Measurements from ENCODE around the gene BTLA. TPM values are rescaled to one million over a fixed set of nuclear protein-coding genes. Genes with fewer than 3 reads are reported as not detected.
A peak's percentile ranks its signal among the peaks of the same experiment; 100 is the strongest.

BTLA gene
- total RNA-seq, 1 experiment from 2014 or later: not detected

- Histone ChIP-seq H3K9me3 (ENCODE audit: low read length) (no peaks in the 10 kb centered on the region), H3K9ac (ENCODE audit: low read length) (no peak overlapping the region), H3K4me1 (ENCODE audit: low read length) (no peaks in the 10 kb centered on the region), H3K9me2 (replicated peaks; ENCODE audit: insufficient read depth, low read length) (no peaks in the 10 kb centered on the region), H3K79me2 (ENCODE audit: low read length) (no peaks in the 10 kb centered on the region), H3K36me3 (ENCODE audit: insufficient read depth, low read length) (no peaks in the 10 kb centered on the region), H4K20me1 (ENCODE audit: insufficient read depth, low read depth, low read length) (no peaks in the 10 kb centered on the region), H3K4me2 (ENCODE audit: low read depth, low read length, poor library complexity, severe bottlenecking) (no peak overlapping the region), H3K4me3 (ENCODE audit: low read length) (no peak overlapping the region), H2AFZ (ENCODE audit: low read length) (no peak overlapping the region), H3K27ac (ENCODE audit: low read length) (no peak overlapping the region), H3K27me3 (ENCODE audit: low read length) (no peaks in the 10 kb centered on the region)
- DNase-seq: no peak
Measured at GRCh38 chr3:112456147-112456546, 43.1 kb downstream of the BTLA start.

GRCh38 chr3:112448939-112449338, 50.3 kb downstream of the BTLA start:
- Histone ChIP-seq H3K4me1 (ENCODE audit: low read length) (no peaks in the 10 kb centered on the region), H4K20me1 (ENCODE audit: insufficient read depth, low read depth, low read length) (no peaks in the 10 kb centered on the region), H3K4me2 (ENCODE audit: low read depth, low read length, poor library complexity, severe bottlenecking) (no peak overlapping the region), H3K4me3 (ENCODE audit: low read length) (no peak overlapping the region), H3K27ac (ENCODE audit: low read length) (no peak overlapping the region), H3K79me2 (ENCODE audit: low read length) (no peaks in the 10 kb centered on the region), H3K9ac (ENCODE audit: low read length) (no peak overlapping the region), H3K9me2 (replicated peaks; ENCODE audit: insufficient read depth, low read length) (no peaks in the 10 kb centered on the region), H3K9me3 (ENCODE audit: low read length) (no peaks in the 10 kb centered on the region), H3K36me3 (ENCODE audit: insufficient read depth, low read length) (no peaks in the 10 kb centered on the region), H2AFZ (ENCODE audit: low read length) (no peak overlapping the region), H3K27me3 (ENCODE audit: low read length) (no peaks in the 10 kb centered on the region)
- DNase-seq: no peak

DNA sequence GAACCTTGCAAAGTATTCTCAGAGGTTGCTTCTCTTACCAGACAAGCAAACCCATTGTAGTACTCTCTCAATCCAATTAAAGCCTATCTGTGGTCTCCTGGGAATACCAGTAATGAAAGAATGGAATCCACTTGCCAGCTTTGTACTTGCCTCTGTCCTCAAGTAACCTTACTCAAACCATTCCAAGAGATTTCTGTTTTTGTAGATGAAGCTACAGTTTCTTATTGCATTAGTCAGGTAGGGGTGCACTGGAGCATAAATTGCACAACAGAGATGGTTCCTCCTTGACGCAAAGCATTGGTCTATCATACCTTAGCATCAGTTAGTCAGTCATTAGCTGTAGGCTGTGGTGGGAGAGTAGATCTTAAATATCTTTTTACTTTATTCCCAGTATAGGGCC, 52.9 kb downstream of the BTLA start:
- no peaks in the 10 kb centered on the region for H3K36me3 ChIP-seq (ENCODE audit: insufficient read depth, low read length)
- H3K4me3 ChIP-seq (ENCODE audit: low read length): no peak overlapping the region
- H3K9ac ChIP-seq (ENCODE audit: low read length): no peak overlapping the region
- no peaks in the 10 kb centered on the region for H3K4me1 ChIP-seq (ENCODE audit: low read length)
- H3K27ac ChIP-seq (ENCODE audit: low read length): no peak overlapping the region
- no peak overlapping the region for H3K4me2 ChIP-seq (ENCODE audit: low read depth, low read length, poor library complexity, severe bottlenecking)
- no peaks in the 10 kb centered on the region for H3K79me2 ChIP-seq (ENCODE audit: low read length)
- no peaks in the 10 kb centered on the region for H3K9me2 ChIP-seq (replicated peaks; ENCODE audit: insufficient read depth, low read length)
- H3K27me3 ChIP-seq (ENCODE audit: low read length): no peaks in the 10 kb centered on the region
- H3K9me3 ChIP-seq (ENCODE audit: low read length): no peaks in the 10 kb centered on the region
- H4K20me1 ChIP-seq (ENCODE audit: insufficient read depth, low read depth, low read length): no peaks in the 10 kb centered on the region
- H2AFZ ChIP-seq (ENCODE audit: low read length): no peak overlapping the region
- no peak for DNase-seq

- no peak for DNase-seq
- H4K20me1 ChIP-seq (ENCODE audit: insufficient read depth, low read depth, low read length): no peaks in the 10 kb centered on the region
- H3K27ac ChIP-seq (ENCODE audit: low read length): no peak overlapping the region
- H3K4me2 ChIP-seq (ENCODE audit: low read depth, low read length, poor library complexity, severe bottlenecking): no peak overlapping the region
- no peak overlapping the region for H3K4me3 ChIP-seq (ENCODE audit: low read length)
- no peaks in the 10 kb centered on the region for H3K79me2 ChIP-seq (ENCODE audit: low read length)
- H3K9me2 ChIP-seq (replicated peaks; ENCODE audit: insufficient read depth, low read length): no peaks in the 10 kb centered on the region
- H2AFZ ChIP-seq (ENCODE audit: low read length): no peak overlapping the region
- no peak overlapping the region for H3K9ac ChIP-seq (ENCODE audit: low read length)
- H3K27me3 ChIP-seq (ENCODE audit: low read length): no peaks in the 10 kb centered on the region
- H3K4me1 ChIP-seq (ENCODE audit: low read length): no peaks in the 10 kb centered on the region
- no peaks in the 10 kb centered on the region for H3K9me3 ChIP-seq (ENCODE audit: low read length)
- H3K36me3 ChIP-seq (ENCODE audit: insufficient read depth, low read length): no peaks in the 10 kb centered on the region
Measured at GRCh38 chr3:112445839-112446238, 53.4 kb downstream of the BTLA start.

DNA sequence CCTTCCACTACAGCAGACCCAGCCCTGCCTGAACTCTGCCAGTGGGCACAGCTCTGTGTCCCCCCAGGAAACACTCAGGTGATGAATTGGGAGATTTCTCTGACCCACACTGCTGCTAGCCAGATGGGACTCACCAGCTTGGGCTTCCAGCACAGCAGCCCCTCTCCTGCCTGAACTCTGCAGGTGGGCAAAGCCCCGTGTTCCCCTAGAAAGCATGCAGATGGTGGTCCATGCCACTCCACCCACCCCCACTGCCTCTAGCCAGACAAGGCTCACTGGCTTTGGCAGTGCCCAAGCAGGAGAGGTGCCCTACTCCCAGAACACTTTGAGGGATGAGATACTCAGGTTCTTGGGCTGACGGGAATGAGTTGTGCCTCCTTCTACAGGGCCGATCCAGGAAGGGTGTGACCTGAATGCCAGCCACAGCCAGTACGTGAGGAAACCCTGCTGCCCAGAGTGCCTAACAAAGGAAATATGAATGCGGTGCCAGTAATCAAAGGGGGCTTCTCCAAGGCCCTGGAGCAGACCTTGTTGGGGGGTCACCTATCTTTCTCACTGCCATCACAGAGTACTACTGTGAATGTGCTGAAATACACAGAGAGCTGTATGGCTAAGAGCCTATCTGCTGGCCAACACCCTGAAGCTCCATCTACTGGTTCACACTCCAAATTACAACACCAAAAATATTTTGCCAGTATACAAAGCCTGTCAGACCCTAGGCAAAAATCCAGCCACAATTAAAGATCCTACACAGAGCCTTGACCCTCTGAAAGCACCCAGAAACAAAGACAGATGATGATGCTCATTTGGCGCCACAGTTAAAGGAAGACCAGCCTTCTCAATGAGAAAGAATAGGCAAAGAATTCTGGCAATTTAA, 61.9 kb downstream of the BTLA start:
- Histone ChIP-seq H3K4me3 (ENCODE audit: low read length) (no peak overlapping the region), H2AFZ (ENCODE audit: low read length) (no peak overlapping the region), H3K4me2 (ENCODE audit: low read depth, low read length, poor library complexity, severe bottlenecking) (no peak overlapping the region), H3K36me3 (ENCODE audit: insufficient read depth, low read length) (no peaks in the 10 kb centered on the region), H3K4me1 (ENCODE audit: low read length) (no peaks in the 10 kb centered on the region), H3K79me2 (ENCODE audit: low read length) (no peaks in the 10 kb centered on the region), H3K27ac (ENCODE audit: low read length) (no peak overlapping the region), H3K9ac (ENCODE audit: low read length) (no peak overlapping the region), H4K20me1 (ENCODE audit: insufficient read depth, low read depth, low read length) (no peaks in the 10 kb centered on the region), H3K9me3 (ENCODE audit: low read length) (no peaks in the 10 kb centered on the region), H3K9me2 (replicated peaks; ENCODE audit: insufficient read depth, low read length) (no peaks in the 10 kb centered on the region), H3K27me3 (ENCODE audit: low read length) (no peaks in the 10 kb centered on the region)
- DNase-seq: peak; percentile 81

- H3K36me3 ChIP-seq (ENCODE audit: insufficient read depth, low read length): no peaks in the 10 kb centered on the region
- no peak overlapping the region for H3K27ac ChIP-seq (ENCODE audit: low read length)
- H3K79me2 ChIP-seq (ENCODE audit: low read length): no peaks in the 10 kb centered on the region
- no peaks in the 10 kb centered on the region for H3K9me3 ChIP-seq (ENCODE audit: low read length)
- no peaks in the 10 kb centered on the region for H4K20me1 ChIP-seq (ENCODE audit: insufficient read depth, low read depth, low read length)
- no peak for DNase-seq
- H3K9ac ChIP-seq (ENCODE audit: low read length): no peak overlapping the region
- H3K27me3 ChIP-seq (ENCODE audit: low read length): no peaks in the 10 kb centered on the region
- no peak overlapping the region for H2AFZ ChIP-seq (ENCODE audit: low read length)
- H3K4me2 ChIP-seq (ENCODE audit: low read depth, low read length, poor library complexity, severe bottlenecking): no peak overlapping the region
- H3K9me2 ChIP-seq (replicated peaks; ENCODE audit: insufficient read depth, low read length): no peaks in the 10 kb centered on the region
- no peaks in the 10 kb centered on the region for H3K4me1 ChIP-seq (ENCODE audit: low read length)
- H3K4me3 ChIP-seq (ENCODE audit: low read length): no peak overlapping the region
Measured at GRCh38 chr3:112429960-112430359, 69.3 kb downstream of the BTLA start.

DNA sequence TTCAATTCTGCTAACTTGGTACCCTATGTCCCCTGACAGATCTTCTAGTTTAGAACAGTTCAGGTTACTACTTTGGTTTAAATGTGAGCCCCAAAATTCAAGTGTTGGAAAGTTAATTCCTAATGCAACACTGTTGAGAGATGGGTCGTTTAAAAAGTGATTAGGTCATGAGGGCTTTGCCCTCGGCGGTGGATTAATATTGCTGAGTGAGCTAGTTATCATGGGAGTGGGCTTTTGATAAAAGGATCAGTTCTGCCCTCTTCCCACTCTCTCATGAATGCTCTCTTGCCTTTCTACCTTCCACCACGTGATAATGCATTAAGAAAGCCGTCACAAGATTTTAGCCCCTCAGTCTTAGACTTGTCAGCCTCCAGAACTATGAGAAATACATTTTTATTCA, 72.1 kb downstream of the BTLA start:
- H3K27me3 ChIP-seq (ENCODE audit: low read length): no peaks in the 10 kb centered on the region
- H3K4me2 ChIP-seq (ENCODE audit: low read depth, low read length, poor library complexity, severe bottlenecking): no peak overlapping the region
- H3K9ac ChIP-seq (ENCODE audit: low read length): no peak overlapping the region
- H3K36me3 ChIP-seq (ENCODE audit: insufficient read depth, low read length): no peaks in the 10 kb centered on the region
- H2AFZ ChIP-seq (ENCODE audit: low read length): no peak overlapping the region
- H3K9me2 ChIP-seq (replicated peaks; ENCODE audit: insufficient read depth, low read length): no peaks in the 10 kb centered on the region
- no peak for DNase-seq
- no peaks in the 10 kb centered on the region for H3K9me3 ChIP-seq (ENCODE audit: low read length)
- H3K4me3 ChIP-seq (ENCODE audit: low read length): no peak overlapping the region
- no peaks in the 10 kb centered on the region for H3K4me1 ChIP-seq (ENCODE audit: low read length)
- no peaks in the 10 kb centered on the region for H4K20me1 ChIP-seq (ENCODE audit: insufficient read depth, low read depth, low read length)
- no peak overlapping the region for H3K27ac ChIP-seq (ENCODE audit: low read length)
- H3K79me2 ChIP-seq (ENCODE audit: low read length): no peaks in the 10 kb centered on the region

GRCh38 chr3:112425858-112426750, 73.2 kb downstream of the BTLA start:
- Histone ChIP-seq H4K20me1 (ENCODE audit: insufficient read depth, low read depth, low read length) (no peaks in the 10 kb centered on the region), H3K9ac (ENCODE audit: low read length) (no peak overlapping the region), H2AFZ (ENCODE audit: low read length) (no peak overlapping the region), H3K9me3 (ENCODE audit: low read length) (no peaks in the 10 kb centered on the region), H3K4me3 (ENCODE audit: low read length) (no peak overlapping the region), H3K4me1 (ENCODE audit: low read length) (no peaks in the 10 kb centered on the region), H3K4me2 (ENCODE audit: low read depth, low read length, poor library complexity, severe bottlenecking) (no peak overlapping the region), H3K27ac (ENCODE audit: low read length) (no peak overlapping the region), H3K27me3 (ENCODE audit: low read length) (no peaks in the 10 kb centered on the region), H3K79me2 (ENCODE audit: low read length) (no peaks in the 10 kb centered on the region), H3K9me2 (replicated peaks; ENCODE audit: insufficient read depth, low read length) (no peaks in the 10 kb centered on the region), H3K36me3 (ENCODE audit: insufficient read depth, low read length) (no peaks in the 10 kb centered on the region)
- no peak for DNase-seq
